Peyer's patch (tissue), 4 donors: ENCODE results near the gene FLNA.

ENCODE experiments used
- POLR2A ChIP-seq, 2 donors: fragments of 450-650 bp; IDR thresholded peaks; one replicate each; pipeline ENCODE4 v1.5.1; 2017; ENCODE audit warnings: antibody characterized with exemption in 2 of 2, mild to moderate bottlenecking in 2 of 2, moderate library complexity in 2 of 2
- TF ChIP-seq, protein P1 (sequence below), 6 experiments: fragments of 450-650 bp in 4 of 6; fragments of 200-600 bp in 2 of 6; sonication (generic) in 1 of 6; IDR thresholded peaks; one replicate each; pipeline ENCODE4 v1.5.1; 2017 to 2019; ENCODE audit warnings: antibody characterized with exemption in 6 of 6, mild to moderate bottlenecking in 3 of 6, moderate library complexity in 1 of 6

DNA sequence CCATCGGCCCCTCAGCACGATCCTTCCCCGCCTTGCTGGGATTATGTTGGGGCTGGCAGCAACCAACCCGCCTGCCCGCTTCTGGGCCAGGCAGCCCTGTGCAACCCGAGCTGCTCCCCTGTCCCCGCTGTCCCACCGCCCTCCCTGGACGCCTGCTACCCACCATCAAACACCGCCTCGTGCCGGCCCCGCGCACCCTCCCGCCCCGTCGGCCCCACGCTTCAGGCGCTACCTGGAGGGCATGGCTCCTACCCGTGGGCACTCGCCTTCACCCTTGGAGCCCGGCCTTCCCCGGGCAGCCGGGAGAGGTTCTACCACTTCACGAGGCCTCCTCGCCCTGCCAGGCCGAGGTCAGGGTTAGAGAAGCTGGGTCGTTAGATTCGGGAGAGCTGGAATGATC lies 41.9 kb downstream of the FLNA start:
- TF ChIP-seq, protein P1, sequence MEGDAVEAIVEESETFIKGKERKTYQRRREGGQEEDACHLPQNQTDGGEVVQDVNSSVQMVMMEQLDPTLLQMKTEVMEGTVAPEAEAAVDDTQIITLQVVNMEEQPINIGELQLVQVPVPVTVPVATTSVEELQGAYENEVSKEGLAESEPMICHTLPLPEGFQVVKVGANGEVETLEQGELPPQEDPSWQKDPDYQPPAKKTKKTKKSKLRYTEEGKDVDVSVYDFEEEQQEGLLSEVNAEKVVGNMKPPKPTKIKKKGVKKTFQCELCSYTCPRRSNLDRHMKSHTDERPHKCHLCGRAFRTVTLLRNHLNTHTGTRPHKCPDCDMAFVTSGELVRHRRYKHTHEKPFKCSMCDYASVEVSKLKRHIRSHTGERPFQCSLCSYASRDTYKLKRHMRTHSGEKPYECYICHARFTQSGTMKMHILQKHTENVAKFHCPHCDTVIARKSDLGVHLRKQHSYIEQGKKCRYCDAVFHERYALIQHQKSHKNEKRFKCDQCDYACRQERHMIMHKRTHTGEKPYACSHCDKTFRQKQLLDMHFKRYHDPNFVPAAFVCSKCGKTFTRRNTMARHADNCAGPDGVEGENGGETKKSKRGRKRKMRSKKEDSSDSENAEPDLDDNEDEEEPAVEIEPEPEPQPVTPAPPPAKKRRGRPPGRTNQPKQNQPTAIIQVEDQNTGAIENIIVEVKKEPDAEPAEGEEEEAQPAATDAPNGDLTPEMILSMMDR (IDR thresholded peaks at IDR 0.05) = no peak
- no peak for TF ChIP-seq POLR2A (IDR thresholded peaks at IDR 0.05)
